Caco-2 (cell line): ENCODE results near the gene OR13J1. TPM values are rescaled to one million over a fixed set of nuclear protein-coding genes. Genes with fewer than 3 reads are reported as not detected.

Experiments
- BruUV-seq: library from RNA; stranded (reverse); fragments of 400-500 nt; replicated peaks from 2 replicates; lab custom pipeline; 2021; lab: Mats Ljungman, UMichigan
- CTCF ChIA-PET: fragments of 300-600 bp; sonication (Branson Sonifier 250); formaldehyde crosslinking; loops from one replicate; lab custom pipeline; 2022; ENCODE audit warnings: antibody characterized with exemption; lab: Charles Lee
- POLR2A ChIA-PET: fragments of 300-600 bp; sonication (Branson Sonifier 250); formaldehyde crosslinking; loops from one replicate; lab custom pipeline; 2022; ENCODE audit warnings: antibody characterized with exemption; lab: Charles Lee
- DNase-seq, 2 experiments: peaks; one replicate each; pipeline versions ENCODE4 v3.0.0 to v3.0.0-alpha.2; 2020 to 2022
- H3K27me3 ChIP-seq: replicated peaks from 2 replicates; pipeline ENCODE4 v1.6.0; 2011; ENCODE audit warnings: low read length; ENCODE audit not compliant: control insufficient read depth, insufficient read depth
- H3K36me3 ChIP-seq: 2 replicates; pipeline ENCODE4 v1.5.1; 2011; ENCODE audit warnings: low read length; ENCODE audit not compliant: control insufficient read depth, insufficient read depth
- H3K4me1 ChIP-seq: fragments of 250-450 bp; sonication (Bioruptor Pico); 2 replicates; pipeline ENCODE4 v1.5.1; 2020; ENCODE audit warnings: mild to moderate bottlenecking
- H3K4me3 ChIP-seq: 2 replicates; pipeline ENCODE4 v1.5.1; 2011; ENCODE audit warnings: low read depth, mild to moderate bottlenecking, control low read depth, low read length
- H3K9me3 ChIP-seq: fragments of 250-450 bp; sonication (Bioruptor Pico); 2 replicates; pipeline ENCODE4 v1.5.1; 2020; ENCODE audit warnings: mild to moderate bottlenecking, moderate library complexity
- H3K27ac Mint-ChIP-seq: one replicate; pipeline ENCODE4 v1.8.0; 2022; ENCODE audit warnings: mixed read lengths; ENCODE audit not compliant: unreplicated experiment
- H3K27me3 Mint-ChIP-seq: one replicate; pipeline ENCODE4 v1.8.0; 2022; ENCODE audit warnings: mixed read lengths; ENCODE audit not compliant: insufficient read depth, unreplicated experiment
- H3K36me3 Mint-ChIP-seq: one replicate; pipeline ENCODE4 v1.8.0; 2022; ENCODE audit warnings: mild to moderate bottlenecking, mixed read lengths; ENCODE audit not compliant: insufficient read depth, unreplicated experiment
- H3K4me1 Mint-ChIP-seq: one replicate; pipeline ENCODE4 v1.8.0; 2022; ENCODE audit warnings: low read depth, mixed read lengths; ENCODE audit not compliant: unreplicated experiment
- H3K4me3 Mint-ChIP-seq: one replicate; pipeline ENCODE4 v1.8.0; 2022; ENCODE audit warnings: mild to moderate bottlenecking, moderate library complexity, mixed read lengths; ENCODE audit not compliant: unreplicated experiment
- H3K9me3 Mint-ChIP-seq: one replicate; pipeline ENCODE4 v1.8.0; 2022; ENCODE audit warnings: mixed read lengths; ENCODE audit not compliant: unreplicated experiment
- CTCF ChIP-seq, 2 experiments: fragments of 200-600 bp in 1 of 2; IDR thresholded peaks; 1 replicate in 1 of 2; 2 replicates in 1 of 2; pipeline versions ENCODE4 v1.5.1 to v1.8.0; 2011 to 2022; ENCODE audit warnings: antibody characterized with exemption in 1 of 2, control low read depth in 1 of 2, inconsistent platforms in 1 of 2, low read depth in 1 of 2, low read length in 1 of 2, mild to moderate bottlenecking in 1 of 2, moderate library complexity in 1 of 2; ENCODE audit not compliant: insufficient read depth in 1 of 2, severe bottlenecking in 1 of 2, unreplicated experiment in 1 of 2
- intact Hi-C: fragments of 100-400 bp; cut with micrococcal nuclease; formaldehyde crosslinking; loops from one replicate; pipeline ENCODE4 v1.10.0; 2022; ENCODE audit not compliant: unreplicated experiment
- total RNA-seq: library from RNA; stranded (reverse); gene quantifications from 2 replicates; pipeline ENCODE4 v1.2.3, GENCODE V29; 2022

The OR13J1 gene
- total RNA-seq, 1 experiment from 2014 or later = not detected

DNA sequence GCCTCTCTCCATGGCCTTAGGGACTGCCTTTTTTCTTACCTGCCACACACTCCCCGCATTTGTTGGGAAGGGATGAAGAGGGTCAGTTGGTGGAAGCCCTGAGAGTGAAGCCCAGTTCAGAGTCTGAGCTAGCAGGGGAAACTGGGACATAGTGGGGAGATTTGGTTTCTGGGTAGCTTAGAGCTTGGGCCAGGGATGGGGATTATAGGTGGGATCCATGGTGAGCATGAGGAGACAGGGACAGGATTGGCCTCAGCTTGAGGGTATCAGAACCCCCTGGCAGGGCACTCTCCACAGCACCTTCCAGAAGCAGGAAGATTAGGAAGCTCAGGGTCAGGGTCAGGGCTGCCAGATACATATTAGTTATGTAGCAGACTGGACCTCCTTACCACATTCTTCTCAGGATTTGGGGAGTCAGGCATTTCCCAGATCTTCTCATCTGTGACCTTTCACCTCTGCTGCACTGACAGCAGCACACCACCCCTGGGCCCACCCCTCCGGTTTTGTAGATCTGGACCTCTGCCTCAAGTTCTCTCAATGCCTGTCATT is 17.9 kb downstream of the OR13J1 start:
- no peak for DNase-seq

GRCh38 chr9:35847792-35848572 is 22.2 kb downstream of the OR13J1 start:
- no peak overlapping the region for H3K4me3 ChIP-seq
- Mint-ChIP-seq H3K36me3 (no peaks in the 10 kb centered on the region), H3K27ac (no peak overlapping the region), H3K4me1 (peaks cover 7% of the 10 kb centered on the region), H3K4me3 (no peak overlapping the region), H3K27me3 (no peaks in the 10 kb centered on the region), H3K9me3 (no peaks in the 10 kb centered on the region)
- no peaks in the 10 kb centered on the region for H3K27me3 ChIP-seq
- no TSS peak for BruUV-seq
- CTCF ChIA-PET = no interaction called here
- no peaks in the 10 kb centered on the region for H3K9me3 ChIP-seq
- no peak for DNase-seq
- TF ChIP-seq CTCF (IDR thresholded peaks at IDR 0.05; ENCODE audit: insufficient read depth in 1 of 2, low read depth in 1 of 2, low read length in 1 of 2, severe bottlenecking in 1 of 2, unreplicated experiment in 1 of 2) = no peak
- intact Hi-C loops = no loop called here
- no peaks in the 10 kb centered on the region for H3K4me1 ChIP-seq
- POLR2A ChIA-PET = no interaction called here
- H3K36me3 ChIP-seq = no peaks in the 10 kb centered on the region

More for the DNA sequence above, 17.9 kb downstream of the OR13J1 start:
- no peaks in the 10 kb centered on the region for H3K36me3 Mint-ChIP-seq
- POLR2A ChIA-PET = interaction anchor here (0.6 kb wide), 1 partner anchor 334 kb away, joined by 3 read pairs; no protein-coding TSS in a partner anchor
- intact Hi-C loops = no loop called here
- no peak overlapping the region for H3K4me3 Mint-ChIP-seq
- no peaks in the 10 kb centered on the region for H3K4me1 Mint-ChIP-seq
- BruUV-seq = no TSS peak
- no peak overlapping the region for H3K4me3 ChIP-seq
- peaks cover 5% of the 10 kb centered on the region for H3K27me3 Mint-ChIP-seq
- no peaks in the 10 kb centered on the region for H3K27me3 ChIP-seq
- no peak for TF ChIP-seq CTCF (IDR thresholded peaks at IDR 0.05; ENCODE audit: insufficient read depth in 1 of 2, low read depth in 1 of 2, low read length in 1 of 2, severe bottlenecking in 1 of 2, unreplicated experiment in 1 of 2)
- H3K27ac Mint-ChIP-seq = no peak overlapping the region
- no peaks in the 10 kb centered on the region for H3K9me3 Mint-ChIP-seq
- no peaks in the 10 kb centered on the region for H3K36me3 ChIP-seq
- no peaks in the 10 kb centered on the region for H3K4me1 ChIP-seq
- H3K9me3 ChIP-seq = no peaks in the 10 kb centered on the region
- CTCF ChIA-PET = no interaction called here

DNA sequence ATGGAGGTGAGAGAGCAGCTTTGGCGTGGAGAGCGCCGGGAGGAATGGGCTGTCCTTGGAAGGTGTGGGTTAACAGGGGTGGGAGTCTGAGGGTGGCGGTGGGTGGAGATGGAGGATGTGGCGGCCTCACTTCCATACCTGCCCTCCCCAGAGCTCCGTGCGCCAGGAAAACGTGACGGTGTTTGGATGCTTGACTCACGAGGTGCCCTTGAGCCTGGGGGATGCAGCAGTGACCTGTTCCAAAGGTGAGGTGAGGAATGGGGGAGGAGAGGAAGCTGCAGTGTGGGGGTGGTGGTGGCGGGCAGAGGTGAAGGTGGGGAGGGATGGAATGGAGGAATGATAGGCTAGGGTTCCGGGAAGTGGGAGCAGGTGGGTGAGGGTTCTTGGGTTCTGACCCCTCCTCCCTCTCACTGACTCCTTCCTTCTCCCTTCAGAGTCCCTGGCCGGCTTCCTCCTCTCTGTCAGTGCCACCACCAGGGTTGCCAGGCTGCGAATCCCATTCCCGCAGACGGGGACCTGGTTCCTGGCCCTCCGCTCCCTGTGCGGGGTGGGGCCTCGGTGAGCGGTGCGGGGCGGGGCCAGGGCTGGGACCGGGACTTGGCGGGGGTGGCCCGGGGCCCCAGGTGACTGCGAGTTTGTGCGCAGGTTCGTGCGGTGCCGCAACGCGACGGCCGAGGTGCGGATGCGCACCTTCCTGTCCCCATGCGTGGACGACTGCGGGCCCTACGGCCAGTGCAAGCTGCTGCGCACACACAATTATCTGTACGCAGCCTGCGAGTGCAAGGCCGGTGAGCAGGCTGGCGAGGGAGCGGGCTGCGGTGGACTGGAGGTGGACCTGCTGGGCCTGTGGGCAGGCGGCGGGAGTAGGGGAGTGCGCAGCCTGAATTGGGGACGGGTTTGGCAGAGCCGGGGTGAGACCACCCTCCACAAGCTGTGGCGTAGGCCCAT is 24.1 kb downstream of the OR13J1 start:
- TF ChIP-seq CTCF (IDR thresholded peaks at IDR 0.05; ENCODE audit: insufficient read depth in 1 of 2, low read depth in 1 of 2, low read length in 1 of 2, severe bottlenecking in 1 of 2, unreplicated experiment in 1 of 2) = no peak
- ChIA-PET POLR2A (no interaction called here), CTCF (no interaction called here)
- H3K4me1 Mint-ChIP-seq = peaks cover 7% of the 10 kb centered on the region
- no peak for DNase-seq
- no peaks in the 10 kb centered on the region for H3K9me3 Mint-ChIP-seq
- no peak overlapping the region for H3K27ac Mint-ChIP-seq
- Histone ChIP-seq H3K4me3 (no peak overlapping the region), H3K36me3 (no peaks in the 10 kb centered on the region), H3K9me3 (no peaks in the 10 kb centered on the region), H3K27me3 (no peaks in the 10 kb centered on the region), H3K4me1 (peaks cover 4% of the 10 kb centered on the region; the same call in 1 of the 2 replicates)
- no peaks in the 10 kb centered on the region for H3K27me3 Mint-ChIP-seq
- H3K36me3 Mint-ChIP-seq = no peaks in the 10 kb centered on the region
- no TSS peak for BruUV-seq
- intact Hi-C loops = no loop called here
- no peak overlapping the region for H3K4me3 Mint-ChIP-seq
